DND-41 (cell line): ENCODE data around the gene ZC3H7A.

Experiments
- EZH2 ChIP-seq: IDR thresholded peaks from 3 replicates; pipeline ENCODE4 v1.6.1; 2012; ENCODE audit warnings: borderline replicate concordance, low read depth, mild to moderate bottlenecking, moderate library complexity, low read length, inconsistent platforms; ENCODE audit not compliant: severe bottlenecking
- TF ChIP-seq, protein P1 (sequence below): IDR thresholded peaks from 2 replicates; pipeline ENCODE4 v1.5.1; 2012; ENCODE audit warnings: borderline replicate concordance, low read length, moderate library complexity, mild to moderate bottlenecking; ENCODE audit not compliant: poor library complexity, severe bottlenecking; ENCODE audit errors: extremely low read depth

DNA sequence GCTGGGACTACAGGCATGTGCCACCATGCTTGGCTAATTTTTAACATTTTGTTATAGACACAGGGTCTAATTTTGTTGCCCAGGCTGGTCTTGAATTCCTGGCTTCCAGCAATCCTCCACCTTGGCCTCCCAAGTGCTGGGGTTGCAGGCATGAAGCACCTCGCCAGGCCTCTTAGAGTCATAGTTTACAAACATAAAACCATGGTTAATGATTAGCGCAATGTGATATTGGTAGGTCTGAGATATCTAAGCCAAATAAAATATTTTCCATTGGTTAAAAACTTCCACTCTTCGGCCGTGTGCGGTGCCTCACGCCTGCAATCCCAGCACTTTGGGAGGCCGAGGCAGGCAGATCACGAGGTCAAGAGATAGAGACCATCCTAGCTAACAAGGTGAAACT is 71.0 kb downstream of the ZC3H7A start:
- TF ChIP-seq, protein P1, sequence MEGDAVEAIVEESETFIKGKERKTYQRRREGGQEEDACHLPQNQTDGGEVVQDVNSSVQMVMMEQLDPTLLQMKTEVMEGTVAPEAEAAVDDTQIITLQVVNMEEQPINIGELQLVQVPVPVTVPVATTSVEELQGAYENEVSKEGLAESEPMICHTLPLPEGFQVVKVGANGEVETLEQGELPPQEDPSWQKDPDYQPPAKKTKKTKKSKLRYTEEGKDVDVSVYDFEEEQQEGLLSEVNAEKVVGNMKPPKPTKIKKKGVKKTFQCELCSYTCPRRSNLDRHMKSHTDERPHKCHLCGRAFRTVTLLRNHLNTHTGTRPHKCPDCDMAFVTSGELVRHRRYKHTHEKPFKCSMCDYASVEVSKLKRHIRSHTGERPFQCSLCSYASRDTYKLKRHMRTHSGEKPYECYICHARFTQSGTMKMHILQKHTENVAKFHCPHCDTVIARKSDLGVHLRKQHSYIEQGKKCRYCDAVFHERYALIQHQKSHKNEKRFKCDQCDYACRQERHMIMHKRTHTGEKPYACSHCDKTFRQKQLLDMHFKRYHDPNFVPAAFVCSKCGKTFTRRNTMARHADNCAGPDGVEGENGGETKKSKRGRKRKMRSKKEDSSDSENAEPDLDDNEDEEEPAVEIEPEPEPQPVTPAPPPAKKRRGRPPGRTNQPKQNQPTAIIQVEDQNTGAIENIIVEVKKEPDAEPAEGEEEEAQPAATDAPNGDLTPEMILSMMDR: no peak
- no peak for TF ChIP-seq EZH2
